Activated CD8-positive, alpha-beta memory T cell treated with anti-CD3 and anti-CD28 coated beads for 4 hours (primary cell): Measurements from ENCODE around the gene MAN1B1.
A peak's percentile ranks its signal among the peaks of the same experiment; 100 is the strongest.
"Not testable (repeated sequence)": the region's sequence is repeated elsewhere in the genome, so short reads cannot be mapped to it uniquely, and the experiment has no call there.

Source experiments
- DNase-seq, 2 donors: peaks; one replicate each; pipeline ENCODE4 v3.0.0-alpha.2; 2020; ENCODE audit warnings: low read depth in 2 of 2

The MAN1B1 gene

GRCh38 chr9:137110147-137110910 is 23.5 kb downstream of the MAN1B1 start:
- DNase-seq: no peak

GRCh38 chr9:137110911-137111787 is 24.4 kb downstream of the MAN1B1 start:
- no peak for DNase-seq

- no peak for DNase-seq
Measured at GRCh38 chr9:137111788-137112563, 25.2 kb downstream of the MAN1B1 start.

GRCh38 chr9:137112564-137113384 is 26.0 kb downstream of the MAN1B1 start:
- no peak for DNase-seq

GRCh38 chr9:137113385-137114159 is 26.8 kb downstream of the MAN1B1 start:
- no peak for DNase-seq

GRCh38 chr9:137114220-137114612 is 27.4 kb downstream of the MAN1B1 start:
- DNase-seq: no peak

- DNase-seq: peak; percentile 43 to 58
Measured at GRCh38 chr9:137114613-137115393, 28.0 kb downstream of the MAN1B1 start, which contains the start of gene DPP7. DPP7 (minus strand) TSS chr9:137114733; CDS start chr9:137114713, 20 bp downstream.

- no peak for DNase-seq
Measured at GRCh38 chr9:137115394-137116026, 28.7 kb downstream of the MAN1B1 start.

- no peak for DNase-seq
Measured at GRCh38 chr9:137116027-137116507, 29.3 kb downstream of the MAN1B1 start.

GRCh38 chr9:137116728-137117127 is 29.9 kb downstream of the MAN1B1 start:
- no peak for DNase-seq

GRCh38 chr9:137117269-137117731 is 30.5 kb downstream of the MAN1B1 start:
- DNase-seq: no peak

- not testable (repeated sequence) for DNase-seq
Measured at GRCh38 chr9:137118092-137118603, 31.4 kb downstream of the MAN1B1 start.

GRCh38 chr9:137121927-137122795 is 35.4 kb downstream of the MAN1B1 start:
- DNase-seq: not testable (repeated sequence)

- not testable (repeated sequence) for DNase-seq
Measured at GRCh38 chr9:137122796-137123467, 36.1 kb downstream of the MAN1B1 start.

GRCh38 chr9:137123468-137123837 is 36.7 kb downstream of the MAN1B1 start:
- DNase-seq: no peak

- DNase-seq: not testable (repeated sequence)
Measured at GRCh38 chr9:137123952-137124462, 37.2 kb downstream of the MAN1B1 start.

GRCh38 chr9:137126786-137127185 is 40.0 kb downstream of the MAN1B1 start:
- no peak for DNase-seq
